Neuronal stem cell (in vitro differentiated cells): ENCODE results near the gene NRG2.

Experiments
- DNase-seq: peaks from one replicate; pipeline ENCODE4 v3.0.0-alpha.2; 2013; ENCODE audit warnings: low spot score
- H2AFZ ChIP-seq: one replicate; pipeline ENCODE4 v1.6.1; 2013; ENCODE audit warnings: mild to moderate bottlenecking, low read length, inconsistent platforms
- H2AK5ac ChIP-seq: 2 replicates; pipeline ENCODE4 v1.6.1; 2013; ENCODE audit warnings: low read depth, mild to moderate bottlenecking, inconsistent platforms, low read length, moderate library complexity, mixed read lengths
- H2BK120ac ChIP-seq: 2 replicates; pipeline ENCODE4 v1.6.1; 2013; ENCODE audit warnings: low read depth, mild to moderate bottlenecking, inconsistent platforms, low read length, moderate library complexity, mixed read lengths
- H2BK12ac ChIP-seq: one replicate; pipeline ENCODE4 v1.6.1; 2013; ENCODE audit warnings: low read length, inconsistent platforms
- H2BK15ac ChIP-seq: 2 replicates; pipeline ENCODE4 v1.6.1; 2013; ENCODE audit warnings: mild to moderate bottlenecking, low read length, inconsistent platforms, mixed read lengths
- H2BK5ac ChIP-seq: one replicate; pipeline ENCODE4 v1.6.1; 2013; ENCODE audit warnings: inconsistent platforms, mild to moderate bottlenecking, low read length, moderate library complexity
- H3K14ac ChIP-seq: one replicate; pipeline ENCODE4 v1.6.1; 2013; ENCODE audit warnings: low read length, inconsistent platforms
- H3K18ac ChIP-seq: 2 replicates; pipeline ENCODE4 v1.6.1; 2013; ENCODE audit warnings: low read length, inconsistent platforms
- H3K23ac ChIP-seq: 2 replicates; pipeline ENCODE4 v1.6.1; 2013; ENCODE audit warnings: low read depth, mild to moderate bottlenecking, mixed read lengths, low read length, inconsistent platforms; ENCODE audit not compliant: poor library complexity
- H3K27ac ChIP-seq: replicated peaks from 3 replicates; pipeline ENCODE4 v1.5.1; 2013; ENCODE audit warnings: low read length, inconsistent platforms
- H3K27me3 ChIP-seq, 3 experiments: 2 replicates each; pipeline ENCODE4 v1.6.1; 2013; ENCODE audit warnings: low read length in 3 of 3, mild to moderate bottlenecking in 2 of 3, inconsistent platforms in 1 of 3, low read depth in 1 of 3, mixed read lengths in 1 of 3, moderate library complexity in 1 of 3; ENCODE audit not compliant: control insufficient read depth in 3 of 3, insufficient read depth in 3 of 3
- H3K36me3 ChIP-seq, 2 donors: replicated peaks in 1 of 2; 2 replicates each; pipeline ENCODE4 v1.6.1; 2013; ENCODE audit warnings: low read length in 2 of 2; ENCODE audit not compliant: control insufficient read depth in 2 of 2, insufficient read depth in 2 of 2
- H3K4ac ChIP-seq: 2 replicates; pipeline ENCODE4 v1.6.1; 2013; ENCODE audit warnings: inconsistent platforms, mild to moderate bottlenecking, low read length, moderate library complexity
- H3K4me1 ChIP-seq, 2 donors: 1 replicate in 1 of 2; 2 replicates in 1 of 2; pipeline ENCODE4 v1.6.1; 2013; ENCODE audit warnings: low read length in 2 of 2, low read depth in 1 of 2; ENCODE audit not compliant: control insufficient read depth in 2 of 2, insufficient read depth in 1 of 2
- H3K4me2 ChIP-seq: one replicate; pipeline ENCODE4 v1.6.1; 2013; ENCODE audit warnings: mild to moderate bottlenecking, low read length, inconsistent platforms; ENCODE audit not compliant: insufficient read depth, poor library complexity, severe bottlenecking
- H3K4me3 ChIP-seq, 2 donors: 2 replicates each; pipeline ENCODE4 v1.5.1; 2013; ENCODE audit warnings: low read length in 2 of 2, mild to moderate bottlenecking in 2 of 2, inconsistent platforms in 1 of 2, moderate library complexity in 1 of 2
- H3K79me1 ChIP-seq: one replicate; pipeline ENCODE4 v1.6.1; 2013; ENCODE audit warnings: low read depth, mild to moderate bottlenecking, inconsistent platforms, low read length, moderate library complexity
- H3K9ac ChIP-seq: one replicate; pipeline ENCODE4 v1.6.1; 2013; ENCODE audit warnings: mild to moderate bottlenecking, low read depth, low read length, inconsistent platforms; ENCODE audit not compliant: poor library complexity
- H3K9me3 ChIP-seq, 2 donors: replicated peaks in 1 of 2; 2 replicates each; pipeline versions ENCODE3 to v1.6.1; 2013; ENCODE audit warnings: low read length in 2 of 2, mild to moderate bottlenecking in 2 of 2, inconsistent platforms in 1 of 2, low read depth in 1 of 2, mixed read lengths in 1 of 2, moderate library complexity in 1 of 2; ENCODE audit not compliant: control insufficient read depth in 2 of 2, insufficient read depth in 1 of 2
- H4K8ac ChIP-seq: one replicate; pipeline ENCODE4 v1.6.1; 2013; ENCODE audit warnings: low read depth, mild to moderate bottlenecking, inconsistent platforms, low read length, moderate library complexity
- H4K91ac ChIP-seq: one replicate; pipeline ENCODE4 v1.6.1; 2013; ENCODE audit warnings: low read length, low read depth, mild to moderate bottlenecking, inconsistent platforms; ENCODE audit not compliant: poor library complexity
- WGBS, 2 donors: extraction: QIAGEN DNeasy Blood & Tissue Kit; methylation state at CpG; one replicate each; pipeline ENCODE4 v1.1.7; 2013; ENCODE audit warnings: missing lambda C conversion rate in 2 of 2, mixed read lengths in 1 of 2; ENCODE audit not compliant: insufficient read length in 2 of 2, insufficient replicate concordance in 1 of 2; ENCODE audit errors: extremely low coverage in 2 of 2; 5-methylcytosine and 5-hydroxymethylcytosine counted together

NRG2 gene

GRCh38 chr5:140014751-140015150, 28.3 kb downstream of the NRG2 start:
- no peak overlapping the region for H2AFZ ChIP-seq
- H3K27ac ChIP-seq = no peak overlapping the region
- WGBS, 2 donors = no CpG with 5 or more reads among the region's 2 CpGs
- H3K79me1 ChIP-seq = no peaks in the 10 kb centered on the region
- no peak for DNase-seq
- H3K23ac ChIP-seq = no peak overlapping the region
- H3K27me3 ChIP-seq = peaks cover 0 to 51% (median 0%) of the 10 kb centered on the region in 3 experiments
- no peaks in the 10 kb centered on the region for H3K9me3 ChIP-seq
- H3K4ac ChIP-seq = no peak overlapping the region
- no peak overlapping the region for H2BK15ac ChIP-seq
- H3K36me3 ChIP-seq = no peaks in the 10 kb centered on the region
- no peak overlapping the region for H3K9ac ChIP-seq
- no peaks in the 10 kb centered on the region for H3K4me1 ChIP-seq
- H2BK120ac ChIP-seq = no peak overlapping the region
- no peak overlapping the region for H3K4me3 ChIP-seq
- H4K8ac ChIP-seq = no peak overlapping the region
- H2BK5ac ChIP-seq = no peak overlapping the region
- H2BK12ac ChIP-seq = no peak overlapping the region
- H4K91ac ChIP-seq = no peak overlapping the region
- H3K14ac ChIP-seq = no peak overlapping the region
- no peak overlapping the region for H3K18ac ChIP-seq
- H3K4me2 ChIP-seq = no peak overlapping the region
- H2AK5ac ChIP-seq = no peak overlapping the region

- H2BK5ac ChIP-seq = no peak overlapping the region
- no peak overlapping the region for H3K4ac ChIP-seq
- no peak for DNase-seq
- no peak overlapping the region for H2BK12ac ChIP-seq
- H3K18ac ChIP-seq = no peak overlapping the region
- no peak overlapping the region for H3K9ac ChIP-seq
- no peak overlapping the region for H4K8ac ChIP-seq
- no peak overlapping the region for H3K27ac ChIP-seq
- H2BK15ac ChIP-seq = no peak overlapping the region
- H3K14ac ChIP-seq = no peak overlapping the region
- H3K27me3 ChIP-seq = peaks cover 0 to 48% (median 0%) of the 10 kb centered on the region in 3 experiments
- no peak overlapping the region for H3K4me3 ChIP-seq
- H3K79me1 ChIP-seq = no peaks in the 10 kb centered on the region
- WGBS, 2 donors = no CpG with 5 or more reads among the region's 1 CpG
- no peak overlapping the region for H2AFZ ChIP-seq
- H2BK120ac ChIP-seq = no peak overlapping the region
- H3K23ac ChIP-seq = no peak overlapping the region
- H3K36me3 ChIP-seq = no peaks in the 10 kb centered on the region
- H3K4me2 ChIP-seq = no peak overlapping the region
- no peaks in the 10 kb centered on the region for H3K4me1 ChIP-seq
- H4K91ac ChIP-seq = no peak overlapping the region
- no peak overlapping the region for H2AK5ac ChIP-seq
- no peaks in the 10 kb centered on the region for H3K9me3 ChIP-seq
These were observed 29.6 kb downstream of the NRG2 start for GRCh38 chr5:140013536-140013935.

- DNase-seq = no peak
- Histone ChIP-seq H4K91ac (no peak overlapping the region), H3K14ac (no peak overlapping the region), H2AFZ (no peak overlapping the region), H3K79me1 (no peaks in the 10 kb centered on the region), H3K4me2 (no peak overlapping the region), H2BK5ac (no peak overlapping the region), H3K9me3 (no peaks in the 10 kb centered on the region), H2BK15ac (no peak overlapping the region), H2BK12ac (no peak overlapping the region), H3K4ac (no peak overlapping the region), H3K27me3 (peaks cover 0 to 42% (median 0%) of the 10 kb centered on the region in 3 experiments), H3K9ac (no peak overlapping the region), H3K4me3 (no peak overlapping the region), H4K8ac (no peak overlapping the region), H3K4me1 (no peaks in the 10 kb centered on the region), H2BK120ac (no peak overlapping the region), H3K36me3 (no peaks in the 10 kb centered on the region), H3K27ac (no peak overlapping the region), H3K23ac (no peak overlapping the region), H2AK5ac (no peak overlapping the region), H3K18ac (no peak overlapping the region)
- WGBS, 2 donors = no CpG with 5 or more reads among the region's 1 CpG
These were observed 30.7 kb downstream of the NRG2 start for GRCh38 chr5:140012443-140012842.

- Histone ChIP-seq H3K36me3 (no peaks in the 10 kb centered on the region), H2BK12ac (no peak overlapping the region), H3K27ac (no peak overlapping the region), H4K8ac (no peak overlapping the region), H3K4ac (no peak overlapping the region), H3K4me1 (no peaks in the 10 kb centered on the region), H3K23ac (no peak overlapping the region), H3K4me3 (no peak overlapping the region), H3K9me3 (no peaks in the 10 kb centered on the region), H2BK15ac (no peak overlapping the region), H3K18ac (no peak overlapping the region), H3K14ac (no peak overlapping the region), H3K79me1 (no peaks in the 10 kb centered on the region), H3K27me3 (peaks cover 0 to 46% (median 0%) of the 10 kb centered on the region in 3 experiments), H2AK5ac (no peak overlapping the region), H2BK5ac (no peak overlapping the region), H3K9ac (no peak overlapping the region), H2AFZ (no peak overlapping the region), H3K4me2 (no peak overlapping the region), H2BK120ac (no peak overlapping the region), H4K91ac (no peak overlapping the region)
- WGBS, 2 donors = no CpG with 5 or more reads among the region's 3 CpGs
- DNase-seq = no peak
These were observed 31.7 kb downstream of the NRG2 start for GRCh38 chr5:140011297-140011802.
